Measurements from ENCODE around the gene PBRM1. TPM values are rescaled to one million over a fixed set of nuclear protein-coding genes. Genes with fewer than 3 reads are reported as not detected.

PBRM1 gene
- total RNA-seq, 3 donors from 2014 or later (not counting 1 experiment from before 2014, with no cell fraction given): 70.2 to 79.7 (median 76.6) TPM

DNA sequence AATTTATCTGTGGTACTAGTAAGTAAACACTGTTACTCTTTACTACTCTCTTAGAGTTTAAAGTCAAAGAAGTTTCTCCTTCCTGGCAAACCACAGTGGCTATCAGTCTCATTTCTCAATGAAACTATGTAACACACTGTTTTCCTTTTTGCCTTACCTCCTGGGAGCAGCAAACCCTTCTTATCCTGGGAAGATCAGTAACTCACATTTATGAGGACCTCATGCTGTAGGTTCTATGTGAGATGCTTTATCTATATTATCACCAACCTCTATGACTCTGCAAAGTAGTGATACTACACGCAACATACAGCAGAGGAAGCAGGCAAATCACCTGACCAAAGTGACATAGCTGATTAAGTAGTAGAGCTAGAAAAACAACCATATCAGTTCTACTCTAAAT lies 35.3 kb downstream of the PBRM1 start:
- H3K4me3 Mint-ChIP-seq: no peak overlapping the region
- intact Hi-C loops (cut with micrococcal nuclease): no loop called here
- Histone ChIP-seq H3K27ac (ENCODE audit: low read length) (no peak overlapping the region), H3K4me3 (ENCODE audit: low read length) (no peak overlapping the region), H3K9me3 (ENCODE audit: control insufficient read depth, insufficient read depth, low read length) (no peaks in the 10 kb centered on the region), H3K27me3 (ENCODE audit: control insufficient read depth, insufficient read depth, low read length) (no peaks in the 10 kb centered on the region), H3K4me1 (ENCODE audit: control insufficient read depth, insufficient read depth, low read length) (no peaks in the 10 kb centered on the region), H3K36me3 (ENCODE audit: control insufficient read depth, insufficient read depth, low read length) (peaks cover 69% of the 10 kb centered on the region)
- no peaks in the 10 kb centered on the region for H3K27me3 Mint-ChIP-seq (ENCODE audit: low read depth in 2 of 2)
- TF ChIP-seq, protein P1, sequence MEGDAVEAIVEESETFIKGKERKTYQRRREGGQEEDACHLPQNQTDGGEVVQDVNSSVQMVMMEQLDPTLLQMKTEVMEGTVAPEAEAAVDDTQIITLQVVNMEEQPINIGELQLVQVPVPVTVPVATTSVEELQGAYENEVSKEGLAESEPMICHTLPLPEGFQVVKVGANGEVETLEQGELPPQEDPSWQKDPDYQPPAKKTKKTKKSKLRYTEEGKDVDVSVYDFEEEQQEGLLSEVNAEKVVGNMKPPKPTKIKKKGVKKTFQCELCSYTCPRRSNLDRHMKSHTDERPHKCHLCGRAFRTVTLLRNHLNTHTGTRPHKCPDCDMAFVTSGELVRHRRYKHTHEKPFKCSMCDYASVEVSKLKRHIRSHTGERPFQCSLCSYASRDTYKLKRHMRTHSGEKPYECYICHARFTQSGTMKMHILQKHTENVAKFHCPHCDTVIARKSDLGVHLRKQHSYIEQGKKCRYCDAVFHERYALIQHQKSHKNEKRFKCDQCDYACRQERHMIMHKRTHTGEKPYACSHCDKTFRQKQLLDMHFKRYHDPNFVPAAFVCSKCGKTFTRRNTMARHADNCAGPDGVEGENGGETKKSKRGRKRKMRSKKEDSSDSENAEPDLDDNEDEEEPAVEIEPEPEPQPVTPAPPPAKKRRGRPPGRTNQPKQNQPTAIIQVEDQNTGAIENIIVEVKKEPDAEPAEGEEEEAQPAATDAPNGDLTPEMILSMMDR (IDR thresholded peaks at IDR 0.05): no peak
- peaks cover 26% of the 10 kb centered on the region for H3K36me3 Mint-ChIP-seq
- ATAC-seq (peak in 2 of 3 donors; percentile 22 to 89), DNase-seq (no peak)
- H3K4me1 Mint-ChIP-seq: no peaks in the 10 kb centered on the region
- no CpG with 5 or more reads among the region's 1 CpG for WGBS (ENCODE audit: insufficient coverage)
- H3K9me3 Mint-ChIP-seq: no peaks in the 10 kb centered on the region
- H3K27ac Mint-ChIP-seq: peak overlapping the region; percentile 29 to 59

DNA sequence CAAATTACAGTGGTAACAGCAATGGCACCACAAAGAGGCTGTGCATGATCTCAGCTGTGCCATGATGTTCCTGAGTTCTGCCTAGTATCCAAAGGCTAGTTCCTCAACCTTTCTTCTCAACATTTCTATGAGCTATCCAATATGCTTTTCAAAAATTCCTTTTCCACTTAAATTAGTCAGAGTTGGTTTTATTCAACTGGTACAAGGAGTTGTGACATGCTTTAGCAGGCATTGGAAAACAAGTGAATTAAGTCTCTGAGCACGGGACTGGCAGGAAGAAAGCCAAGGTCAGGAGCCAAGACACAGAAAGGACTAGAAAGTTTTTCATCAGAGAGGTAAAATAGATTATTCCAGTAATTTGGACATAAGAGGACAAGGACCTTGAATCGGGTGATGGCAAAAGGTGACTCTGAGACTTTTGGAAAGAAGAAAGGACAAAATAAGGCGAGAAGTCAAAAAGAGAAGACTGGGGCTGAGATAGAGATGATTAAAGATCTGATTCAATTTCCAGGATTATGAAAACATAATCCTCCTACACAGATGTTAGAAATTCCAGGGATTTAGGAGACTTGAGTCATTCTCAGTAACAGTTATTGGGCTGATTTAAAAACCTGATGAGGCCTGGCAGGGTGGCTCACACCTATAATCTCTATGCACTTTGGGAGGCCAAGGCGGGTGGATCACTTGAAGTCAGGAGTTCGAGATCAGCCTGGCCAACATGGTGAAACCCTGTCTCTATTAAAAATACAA lies 36.1 kb downstream of the PBRM1 start:
- DNase-seq (no peak), ATAC-seq (no peak)
- Histone ChIP-seq H3K4me1 (ENCODE audit: control insufficient read depth, insufficient read depth, low read length) (no peaks in the 10 kb centered on the region), H3K27ac (ENCODE audit: low read length) (no peak overlapping the region), H3K36me3 (ENCODE audit: control insufficient read depth, insufficient read depth, low read length) (peaks cover 70% of the 10 kb centered on the region), H3K9me3 (ENCODE audit: control insufficient read depth, insufficient read depth, low read length) (no peaks in the 10 kb centered on the region), H3K4me3 (ENCODE audit: low read length) (no peak overlapping the region), H3K27me3 (ENCODE audit: control insufficient read depth, insufficient read depth, low read length) (no peaks in the 10 kb centered on the region)
- Mint-ChIP-seq H3K4me1 (no peaks in the 10 kb centered on the region), H3K27ac (no peak overlapping the region), H3K27me3 (ENCODE audit: low read depth in 2 of 2) (no peaks in the 10 kb centered on the region), H3K9me3 (no peaks in the 10 kb centered on the region), H3K4me3 (no peak overlapping the region), H3K36me3 (peaks cover 34% of the 10 kb centered on the region)
- TF ChIP-seq, protein P1 (IDR thresholded peaks at IDR 0.05): no peak
- intact Hi-C loops (cut with micrococcal nuclease): no loop called here
- WGBS (ENCODE audit: insufficient coverage): 100% methylated on average over 5 of the region's 5 CpGs

DNA sequence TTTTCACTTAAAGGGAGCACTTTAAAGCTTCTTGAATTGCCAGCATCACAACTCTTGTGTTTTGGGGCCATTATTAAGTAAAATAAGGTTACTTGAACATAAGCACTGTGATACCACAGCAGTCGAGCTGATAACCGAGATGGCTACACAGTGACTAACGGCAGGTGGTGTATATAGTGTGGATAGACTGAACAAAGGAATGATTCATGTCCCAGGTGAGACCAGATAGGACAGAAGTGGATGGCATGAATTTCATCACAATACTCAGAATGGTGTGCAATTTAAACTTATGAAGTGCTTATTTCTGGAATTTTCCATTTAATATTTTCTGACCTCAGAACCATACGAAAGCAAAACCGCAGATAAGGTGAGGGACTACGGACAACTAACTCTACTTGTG lies 40.2 kb downstream of the PBRM1 start:
- no peak overlapping the region for H3K4me3 Mint-ChIP-seq
- H3K9me3 Mint-ChIP-seq: no peaks in the 10 kb centered on the region
- H3K4me1 Mint-ChIP-seq: no peaks in the 10 kb centered on the region
- Histone ChIP-seq H3K27me3 (ENCODE audit: control insufficient read depth, insufficient read depth, low read length) (no peaks in the 10 kb centered on the region), H3K4me3 (ENCODE audit: low read length) (no peak overlapping the region), H3K9me3 (ENCODE audit: control insufficient read depth, insufficient read depth, low read length) (no peaks in the 10 kb centered on the region), H3K27ac (ENCODE audit: low read length) (no peak overlapping the region), H3K36me3 (ENCODE audit: control insufficient read depth, insufficient read depth, low read length) (peaks cover 71% of the 10 kb centered on the region), H3K4me1 (ENCODE audit: control insufficient read depth, insufficient read depth, low read length) (no peaks in the 10 kb centered on the region)
- peak overlapping the region in 1 of 2 donors; percentile 15 for H3K27ac Mint-ChIP-seq
- TF ChIP-seq, protein P1 (IDR thresholded peaks at IDR 0.05): no peak
- peaks cover 22% of the 10 kb centered on the region for H3K36me3 Mint-ChIP-seq
- H3K27me3 Mint-ChIP-seq (ENCODE audit: low read depth in 2 of 2): no peaks in the 10 kb centered on the region
- DNase-seq: no peak
- 98% methylated on average over 6 of the region's 6 CpGs for WGBS (ENCODE audit: insufficient coverage)
- intact Hi-C loops (cut with micrococcal nuclease): no loop called here
- ATAC-seq: no peak

DNA sequence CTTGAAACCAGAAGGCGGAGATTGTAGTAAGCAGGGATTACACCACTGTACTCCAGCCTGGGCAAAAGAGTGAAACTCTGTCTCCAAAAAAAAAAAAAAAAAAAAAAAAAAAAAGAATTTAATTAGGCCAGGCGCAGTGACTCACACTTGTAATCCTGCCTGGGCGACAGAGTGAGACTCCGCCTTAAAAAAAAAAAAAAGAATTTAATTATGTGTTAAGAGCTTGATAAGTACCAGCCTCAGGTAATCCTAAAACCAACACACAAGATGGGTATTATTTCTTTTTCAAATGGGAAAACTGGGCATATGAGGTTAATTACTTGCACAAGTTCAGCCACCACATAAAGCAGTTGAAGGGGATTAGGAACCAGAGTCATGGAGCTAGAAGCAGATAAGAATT lies 49.0 kb downstream of the PBRM1 start:
- H3K4me3 ChIP-seq (ENCODE audit: low read length): no peak overlapping the region
- Mint-ChIP-seq H3K27me3 (ENCODE audit: low read depth in 2 of 2) (no peaks in the 10 kb centered on the region), H3K4me3 (no peak overlapping the region), H3K4me1 (peaks cover 0 to 6% of the 10 kb centered on the region in 2 donors), H3K36me3 (peaks cover 10% of the 10 kb centered on the region), H3K9me3 (no peaks in the 10 kb centered on the region), H3K27ac (peak overlapping the region in 1 of 2 donors; percentile 29)
- intact Hi-C loops (cut with micrococcal nuclease): no loop called here
- DNase-seq: no peak
- H3K36me3 ChIP-seq (ENCODE audit: control insufficient read depth, insufficient read depth, low read length): peaks cover 56% of the 10 kb centered on the region
- TF ChIP-seq, protein P1 (IDR thresholded peaks at IDR 0.05): no peak
- WGBS (ENCODE audit: insufficient coverage): 86% methylated on average over 1 of the region's 4 CpGs
- H3K27ac ChIP-seq (ENCODE audit: low read length): no peak overlapping the region
- no peak for ATAC-seq
- H3K9me3 ChIP-seq (ENCODE audit: control insufficient read depth, insufficient read depth, low read length): no peaks in the 10 kb centered on the region
- H3K4me1 ChIP-seq (ENCODE audit: control insufficient read depth, insufficient read depth, low read length): no peaks in the 10 kb centered on the region
- no peaks in the 10 kb centered on the region for H3K27me3 ChIP-seq (ENCODE audit: control insufficient read depth, insufficient read depth, low read length)

Data from natural killer cell (primary cell).